Measurements from ENCODE around the gene NR2C2AP.

NR2C2AP gene

GRCh38 chr19:19214159-19214490, 10.9 kb upstream of the NR2C2AP start:
- no peak for DNase-seq

DNA sequence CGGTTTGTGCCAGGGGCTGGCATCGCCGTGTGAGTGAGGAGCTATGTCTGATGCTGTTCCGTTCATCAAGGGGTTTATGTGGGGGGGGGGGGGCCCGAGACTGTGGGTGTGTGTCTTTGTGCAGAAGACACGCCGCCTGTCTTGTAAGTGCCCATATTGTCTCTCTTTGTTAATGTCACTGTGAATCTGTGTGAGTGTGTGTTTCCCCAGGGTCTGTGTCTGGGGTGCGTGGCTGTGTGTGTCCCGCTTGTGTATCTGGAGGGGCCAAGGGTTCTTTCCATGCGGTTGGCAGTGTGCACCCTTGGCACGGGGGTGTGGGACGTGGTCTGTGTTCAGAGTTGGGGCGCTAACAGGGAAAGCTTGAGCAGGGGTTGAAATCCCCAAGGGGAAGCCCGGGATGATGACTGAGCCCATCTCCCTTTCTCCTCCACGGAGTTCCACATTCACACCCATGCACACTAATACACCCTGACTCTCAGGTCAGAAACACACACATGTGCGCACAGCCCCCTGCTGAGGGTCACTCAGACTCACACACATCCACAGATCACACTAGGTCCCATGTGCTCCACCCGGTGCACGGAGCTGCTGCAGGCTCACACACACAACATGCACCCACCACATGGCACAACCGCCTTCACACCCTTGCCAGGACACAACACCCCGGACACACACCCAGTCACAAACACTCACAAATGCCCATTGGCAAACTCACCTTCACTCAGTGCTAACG, 10.4 kb upstream of the NR2C2AP start:
- DNase-seq: no peak

DNA sequence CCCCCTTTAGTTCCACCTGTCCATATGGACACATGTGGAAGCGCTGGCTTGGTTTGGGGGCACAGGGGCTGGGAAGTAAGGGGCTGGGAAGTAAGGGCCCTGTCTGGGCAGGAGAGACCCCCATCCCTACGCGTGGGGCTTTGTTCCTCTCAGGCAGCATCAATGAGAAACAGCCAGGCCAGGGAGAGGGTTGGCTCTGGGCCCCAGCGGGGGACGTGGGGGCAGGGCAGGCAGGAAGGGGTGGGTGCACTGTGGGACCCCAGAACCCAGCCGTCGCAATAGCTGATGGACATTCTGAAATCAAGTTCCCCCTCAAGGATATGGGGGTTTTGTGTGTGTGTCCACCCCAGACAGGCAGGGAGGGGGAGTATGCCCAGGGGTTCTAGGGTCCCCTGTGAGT, 9.7 kb upstream of the NR2C2AP start:
- DNase-seq: no peak

GRCh38 chr19:19211499-19212420, 8.5 kb upstream of the NR2C2AP start, which contains the start of gene NCAN:
TSS of gene NCAN (plus strand) at chr19:19211958. CDS start at chr19:19216954, 4,996 bp downstream.
- DNase-seq: peak; percentile 54

GRCh38 chr19:19209372-19209771, 6.2 kb upstream of the NR2C2AP start:
- peak; percentile 27 for DNase-seq

- no peak for DNase-seq
These were observed 4.7 kb upstream of the NR2C2AP start for GRCh38 chr19:19207637-19208572.

- DNase-seq: no peak
These were observed 3.7 kb upstream of the NR2C2AP start for GRCh38 chr19:19206938-19207337.

DNA sequence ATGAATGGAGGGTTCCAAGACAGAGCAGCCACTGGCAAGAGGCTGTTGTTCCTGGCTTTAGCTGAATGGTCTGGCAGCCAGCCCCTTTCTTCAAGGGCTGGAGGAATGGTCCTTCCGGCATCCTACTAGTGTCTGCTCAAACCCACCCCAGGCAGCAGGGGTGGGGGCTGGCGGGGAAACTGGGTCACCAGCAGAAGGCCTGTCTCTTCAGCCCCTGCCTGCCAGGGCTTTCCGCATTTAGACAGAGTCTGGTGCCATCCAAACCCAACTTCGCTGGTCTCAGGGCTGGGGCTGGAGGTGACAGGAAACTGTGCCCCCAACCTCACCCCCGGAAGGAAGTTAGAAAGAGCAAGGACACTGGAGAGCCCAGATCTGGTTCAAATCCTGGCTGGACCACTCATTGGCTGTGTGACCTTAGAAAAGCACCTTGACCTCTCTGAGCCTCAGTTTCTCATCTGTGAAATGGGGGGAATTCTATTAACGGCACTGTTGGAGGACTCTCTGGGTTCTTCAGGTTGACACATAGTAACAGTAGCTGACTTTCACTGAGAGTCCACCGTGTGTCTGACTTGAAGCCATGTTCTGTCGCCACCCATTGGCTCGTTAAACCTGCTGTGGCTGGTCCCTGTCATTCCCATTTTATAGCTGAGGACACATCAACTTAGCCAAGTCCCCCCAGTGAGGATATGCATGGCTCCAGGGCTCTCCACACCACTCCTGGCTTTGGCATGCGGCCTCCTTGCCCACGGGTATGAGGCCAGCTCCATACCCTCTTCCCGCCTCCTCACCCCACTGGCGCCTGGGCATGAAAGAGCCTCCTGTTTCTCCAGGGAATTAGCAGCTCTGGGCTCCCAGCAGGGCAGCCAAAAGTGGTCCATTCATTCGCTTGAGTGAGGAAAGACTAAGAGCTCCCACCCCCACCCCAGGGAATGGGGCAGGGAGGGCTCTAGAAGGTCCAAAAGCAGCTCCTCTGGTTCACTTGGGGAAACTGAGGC, 2.5 kb upstream of the NR2C2AP start:
- DNase-seq: no peak

GRCh38 chr19:19204181-19204580, 967 bp upstream of the NR2C2AP start:
- DNase-seq: no peak

- no peak for DNase-seq
These were observed 555 bp downstream of the NR2C2AP start for GRCh38 chr19:19202707-19203011.

- no peak for DNase-seq
These were observed 1.2 kb downstream of the NR2C2AP start for GRCh38 chr19:19201697-19202630.

DNA sequence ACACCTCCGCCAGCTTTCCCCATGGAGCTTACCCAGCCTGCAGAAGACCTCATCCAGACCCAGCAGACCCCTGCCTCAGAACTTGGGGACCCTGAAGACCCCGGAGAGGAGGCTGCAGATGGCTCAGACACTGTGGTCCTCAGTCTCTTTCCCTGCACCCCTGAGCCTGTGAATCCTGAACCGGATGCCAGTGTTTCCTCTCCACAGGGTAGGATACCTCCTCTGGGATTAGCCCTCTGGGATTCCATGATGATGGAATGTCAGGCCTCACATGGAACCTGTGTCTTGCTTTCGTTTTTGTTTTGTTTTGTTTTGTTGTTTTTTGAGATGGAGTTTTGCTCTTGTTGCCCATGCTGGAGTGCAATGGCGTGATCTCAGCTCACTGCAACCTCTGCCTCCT, 9.3 kb downstream of the NR2C2AP start:
- no peak for DNase-seq

GRCh38 chr19:19192910-19193423, 10.2 kb downstream of the NR2C2AP start:
- DNase-seq: peak; percentile 29

- peak; percentile 98 for DNase-seq
These were observed 10.9 kb downstream of the NR2C2AP start, which contains the start of the genes BORCS8 and RFXANK for GRCh38 chr19:19192078-19192882. TSS of gene BORCS8 (minus strand) at chr19:19192152. CDS start at chr19:19192117, 35 bp downstream. TSS of gene RFXANK (plus strand) at chr19:19192258. CDS start at chr19:19193947, 1,689 bp downstream.

DNA sequence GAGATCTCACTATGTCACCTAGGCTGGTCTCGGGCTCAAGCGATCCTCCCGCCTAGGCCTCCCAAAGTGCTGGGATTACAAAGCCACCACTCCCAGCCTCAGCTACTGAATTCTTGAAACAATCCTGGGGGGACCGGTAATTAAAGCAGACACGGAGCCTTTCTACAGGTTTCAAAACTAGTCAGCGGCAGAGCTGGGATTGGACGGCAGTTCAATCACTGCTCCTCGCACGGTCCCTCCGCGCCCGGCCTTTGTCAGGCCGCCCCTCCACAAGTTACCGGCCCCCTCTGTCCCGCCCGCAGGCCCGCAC, 11.5 kb downstream of the NR2C2AP start:
- DNase-seq: no peak

GRCh38 chr19:19186742-19187141, 16.5 kb downstream of the NR2C2AP start:
- DNase-seq: no peak

DNA sequence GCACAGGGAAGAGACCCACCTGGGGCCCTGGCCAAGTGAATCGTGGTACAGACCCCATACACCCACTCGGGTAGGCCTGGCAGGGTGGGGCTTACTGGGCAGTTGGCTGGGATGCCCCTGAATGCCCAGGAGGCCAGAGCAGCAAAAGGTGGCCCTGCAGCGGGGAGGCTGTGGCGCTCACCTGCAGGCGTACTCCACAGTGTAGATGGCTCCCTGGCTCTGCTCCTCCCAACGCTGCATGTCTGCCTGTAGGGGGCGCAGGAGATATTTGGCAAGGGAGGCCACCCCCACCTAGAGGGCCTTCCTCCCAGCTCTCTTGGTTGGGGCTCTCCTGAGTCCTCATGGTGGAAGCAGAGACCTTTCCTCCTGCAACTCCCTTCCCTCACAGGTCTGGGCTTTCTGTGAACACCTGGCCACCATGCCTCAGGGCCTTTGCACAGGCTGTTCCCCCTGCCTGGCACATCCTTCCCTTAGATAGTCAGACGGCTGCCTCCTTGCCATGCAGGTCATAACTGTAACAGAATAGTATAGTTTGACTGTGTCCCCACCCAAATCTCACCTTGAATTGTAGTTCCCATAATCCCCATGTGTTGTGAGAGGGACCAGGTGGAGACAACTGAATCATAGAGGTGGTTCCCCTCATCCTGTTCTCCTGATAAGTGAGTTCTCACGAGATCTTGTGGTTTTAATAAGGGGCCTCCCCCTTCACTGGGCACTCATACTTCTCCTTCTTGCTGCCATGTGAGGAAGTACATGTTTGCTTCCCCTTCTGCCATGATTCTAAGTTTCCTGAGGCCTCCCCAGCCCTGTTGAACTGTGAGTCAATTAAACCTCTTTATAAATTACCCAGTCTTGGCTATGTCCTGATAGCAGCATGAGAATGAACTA, 17.1 kb downstream of the NR2C2AP start:
- no peak for DNase-seq

DNA sequence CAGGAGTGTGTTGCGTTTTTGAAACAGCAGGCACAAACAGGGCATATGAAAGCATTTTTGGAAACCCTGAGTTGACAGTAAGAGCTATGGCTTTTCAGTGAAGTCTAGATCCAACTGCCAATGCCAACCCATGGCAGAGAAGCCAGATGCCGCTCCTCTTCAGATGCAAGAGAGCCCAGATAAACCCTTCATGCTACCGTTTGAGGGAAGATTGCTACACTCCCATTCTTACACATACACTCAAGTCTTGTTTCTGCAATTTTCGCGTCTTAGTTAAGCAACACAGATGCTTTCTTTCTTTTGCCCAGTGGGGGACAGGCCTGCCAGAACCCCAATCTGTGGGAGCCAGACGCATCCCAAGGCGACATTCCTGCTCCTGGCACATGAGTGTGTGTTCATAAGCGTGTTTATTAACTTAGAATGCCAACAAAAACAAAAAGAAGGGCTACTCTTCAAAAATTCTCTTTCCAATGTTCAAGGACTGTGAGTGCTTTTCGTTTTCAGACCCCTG, 21.7 kb downstream of the NR2C2AP start:
- no peak for DNase-seq

All from DMS79 treated with DMSO at 0.1 percent for 48 hours (cell line).